Ovary (tissue), 9 donors: ENCODE results near the gene KRT80. TPM values are rescaled to one million over a fixed set of nuclear protein-coding genes. Genes with fewer than 3 reads are reported as not detected.

ENCODE experiments used
- DNase-seq, 5 donors: peaks; one replicate each; pipeline ENCODE4 v3.0.0-alpha.2; 2019 to 2020
- H3K27ac ChIP-seq, 2 donors: fragments of 200-600 bp; one replicate each; pipeline versions ENCODE4 v1.5.1 to v1.8.0; 2019 to 2022
- H3K27me3 ChIP-seq: fragments of 200-600 bp; one replicate; pipeline ENCODE4 v1.8.0; 2022
- H3K36me3 ChIP-seq: fragments of 200-600 bp; sonication (generic); one replicate; pipeline ENCODE4 v1.5.1; 2019
- H3K4me1 ChIP-seq: one replicate; pipeline ENCODE4 v1.8.1; 2013; ENCODE audit warnings: mild to moderate bottlenecking, moderate library complexity; ENCODE audit not compliant: insufficient read depth
- H3K4me3 ChIP-seq: fragments of 200-600 bp; sonication (generic); one replicate; pipeline ENCODE4 v1.5.1; 2017
- H3K9me3 ChIP-seq, 2 donors: fragments of 200-600 bp in 1 of 2; sonication (generic) in 1 of 2; one replicate each; pipeline versions ENCODE4 v1.5.1 to v1.8.1; 2013 to 2019; ENCODE audit warnings: mild to moderate bottlenecking in 1 of 2, moderate library complexity in 1 of 2
- CTCF ChIP-seq, 3 donors: fragments of 450-650 bp in 2 of 3; fragments of 200-600 bp in 1 of 3; IDR thresholded peaks; one replicate each; pipeline versions ENCODE4 v1.5.1 to v1.8.0; 2016 to 2022; ENCODE audit warnings: antibody characterized with exemption in 3 of 3, mild to moderate bottlenecking in 1 of 3
- EP300 ChIP-seq: sonication (generic); formaldehyde crosslinking; IDR thresholded peaks from one replicate; pipeline ENCODE4 v1.6.1; 2017; ENCODE audit warnings: antibody characterized with exemption
- POLR2A ChIP-seq: fragments of 450-650 bp; IDR thresholded peaks from one replicate; pipeline ENCODE4 v1.6.1; 2017; ENCODE audit warnings: antibody characterized with exemption, mild to moderate bottlenecking, moderate library complexity
- WGBS, 3 donors: extraction: QIAGEN DNeasy Blood & Tissue Kit in 1 of 3; methylation state at CpG; one replicate each; pipeline versions ENCODE4 v1.1.5 to v1.1.7; 2013 to 2017; 5-methylcytosine and 5-hydroxymethylcytosine counted together
- intact Hi-C, 4 donors: fragments of 100-400 bp; cut with DNase I; formaldehyde crosslinking; loops; one replicate each; pipeline versions ENCODE4 v1.11.0 to v1.15.1; 2022 to 2023
- polyA plus RNA-seq, 2 donors: library from polyadenylated mRNA; stranded (reverse); fragments of 200-250 nt in 1 of 2; fragments of 350-450 nt in 1 of 2; fragmentation: Illumina TruSeq in 1 of 2; extraction: RNeasy Lipid Tissue Mini Kit (QIAGEN cat#74804) in 1 of 2; gene quantifications; one replicate each; pipeline ENCODE4 v1.2.3, GENCODE V29; 2013 to 2014
- total RNA-seq, 7 donors: library from RNA; depleted of rRNA in 2 of 7; stranded (reverse); fragments of >200 nt in 2 of 7; fragmentation: NEBNext Ultra II Directional in 3 of 7; extraction: Animal tissue kit (Norgen Biotek cat#: 25700) in 3 of 7; gene quantifications; one replicate each; pipeline versions ENCODE4 v1.1.0 to v1.2.4, GENCODE V29; 2016 to 2023
- donor health status: DM: no; HTN: no; CAD: no; lungs with moderate emphysema.
- donor health status: DM: no; HTN: no; CAD: no.
- donor health status: Bipolar disorder and iron deficiency.
- donor health status: DM: yes; HTN: yes; CAD: no.
- donor health status: DM: no; HTN: no; CAD: no.
- donor health status: DM: yes; HTN: yes; CAD: no.

Gene KRT80
- total and polyA plus RNA-seq, 9 donors = 0.05 to 13.2 (median 0.99) TPM; not detected in 1

- intact Hi-C loops = loop anchor here in 1 of 4 donors (5.0 kb wide), 1 partner anchor 42 kb away; no protein-coding TSS in a partner anchor
- DNase-seq = no peak
- TF ChIP-seq POLR2A = no peak
- TF ChIP-seq EP300 = no peak
- TF ChIP-seq CTCF (IDR thresholded peaks at IDR 0.05) = no peak
These were observed 17.5 kb upstream of the KRT80 start for GRCh38 chr12:52209321-52209720.

GRCh38 chr12:52208424-52209165 lies 16.8 kb upstream of the KRT80 start:
- no peaks in the 10 kb centered on the region for H3K4me1 ChIP-seq
- H3K36me3 ChIP-seq = no peaks in the 10 kb centered on the region
- no peaks in the 10 kb centered on the region for H3K9me3 ChIP-seq
- H3K4me3 ChIP-seq = no peak overlapping the region
- no peak overlapping the region for H3K27ac ChIP-seq
- 54 to 63% (median 61%) methylated on average over 18 of the region's 18 CpGs for WGBS, 3 donors
- H3K27me3 ChIP-seq = no peaks in the 10 kb centered on the region
- TF ChIP-seq CTCF (IDR thresholded peaks at IDR 0.05) = no peak
- TF ChIP-seq EP300 = no peak
- TF ChIP-seq POLR2A = no peak
- intact Hi-C loops = loop anchor here in 1 of 4 donors (5.0 kb wide), 1 partner anchor 41 kb away; no protein-coding TSS in a partner anchor
- no peak for DNase-seq

More at GRCh38 chr12:52209321-52209720, 17.5 kb upstream of the KRT80 start:
- no peak overlapping the region for H3K27ac ChIP-seq
- no peaks in the 10 kb centered on the region for H3K9me3 ChIP-seq
- no peak overlapping the region for H3K4me3 ChIP-seq
- H3K36me3 ChIP-seq = no peaks in the 10 kb centered on the region
- 50 to 66% (median 64%) methylated on average over 8 of the region's 8 CpGs for WGBS, 3 donors
- H3K27me3 ChIP-seq = no peaks in the 10 kb centered on the region
- no peaks in the 10 kb centered on the region for H3K4me1 ChIP-seq

- Histone ChIP-seq H3K4me3 (no peak overlapping the region), H3K27me3 (no peaks in the 10 kb centered on the region), H3K27ac (no peak overlapping the region), H3K36me3 (no peaks in the 10 kb centered on the region), H3K4me1 (no peaks in the 10 kb centered on the region), H3K9me3 (no peaks in the 10 kb centered on the region)
- intact Hi-C loops = loop anchor here in 1 of 4 donors (5.0 kb wide), 1 partner anchor 41 kb away; no protein-coding TSS in a partner anchor
- WGBS, 3 donors = 37 to 43% (median 38%) methylated on average over 10 of the region's 10 CpGs
- DNase-seq = peak in 2 of 5 donors; percentile 5 to 27
- TF ChIP-seq EP300 (no peak), POLR2A (no peak), CTCF (IDR thresholded peaks at IDR 0.05) (no peak)
These were observed 16.1 kb upstream of the KRT80 start for GRCh38 chr12:52207895-52208294.

GRCh38 chr12:52207106-52207505 lies 15.3 kb upstream of the KRT80 start:
- peak in 1 of 5 donors; percentile 2 for DNase-seq
- no peak overlapping the region for H3K27ac ChIP-seq

More at GRCh38 chr12:52207106-52207505, 15.3 kb upstream of the KRT80 start:
- TF ChIP-seq EP300 (no peak), POLR2A (no peak), CTCF (IDR thresholded peaks at IDR 0.05) (no peak)
- Histone ChIP-seq H3K4me1 (peaks cover 1% of the 10 kb centered on the region), H3K9me3 (no peaks in the 10 kb centered on the region), H3K27me3 (no peaks in the 10 kb centered on the region), H3K36me3 (no peaks in the 10 kb centered on the region), H3K4me3 (no peak overlapping the region)
- intact Hi-C loops = loop anchor here in 1 of 4 donors (5.0 kb wide), 1 partner anchor 40 kb away; no protein-coding TSS in a partner anchor
- 94 to 98% (median 98%) methylated on average over 2 of the region's 2 CpGs for WGBS, 3 donors
